Loucy (cell line): ENCODE measurements around the gene KDM4C.

Experiments
- H2AFZ ChIP-seq: fragments of 200-600 bp; sonication (generic); 2 replicates; pipeline ENCODE4 v1.6.0; 2016; ENCODE audit warnings: antibody characterized with exemption, mild to moderate bottlenecking, low read length, moderate library complexity
- H3F3A ChIP-seq: fragments of 200-600 bp; 2 replicates; pipeline ENCODE4 v1.6.0; 2016; ENCODE audit warnings: antibody characterized with exemption, low read depth, mild to moderate bottlenecking
- H3K27me3 ChIP-seq: fragments of 200-600 bp; sonication (generic); 2 replicates; pipeline ENCODE4 v1.6.1; 2014; ENCODE audit warnings: low read length, mild to moderate bottlenecking; ENCODE audit not compliant: insufficient read depth, poor library complexity, severe bottlenecking
- H3K36me3 ChIP-seq: fragments of 200-600 bp; sonication (generic); 2 replicates; pipeline ENCODE4 v1.6.1; 2016; ENCODE audit warnings: low read length; ENCODE audit not compliant: insufficient read depth
- H3K4me1 ChIP-seq: fragments of 200-600 bp; sonication (generic); 2 replicates; pipeline ENCODE4 v1.5.1; 2014; ENCODE audit warnings: low read length, mild to moderate bottlenecking; ENCODE audit not compliant: insufficient read depth, poor library complexity, severe bottlenecking
- H3K4me2 ChIP-seq: fragments of 200-600 bp; sonication (generic); 2 replicates; pipeline ENCODE4 v1.6.0; 2014; ENCODE audit warnings: antibody characterized with exemption, low read length, low read depth, mild to moderate bottlenecking; ENCODE audit not compliant: poor library complexity, severe bottlenecking
- H3K4me3 ChIP-seq: fragments of 200-600 bp; sonication (generic); 2 replicates; pipeline ENCODE4 v1.5.1; 2014; ENCODE audit warnings: low read length, mild to moderate bottlenecking, mixed read lengths; ENCODE audit not compliant: poor library complexity, severe bottlenecking
- H3K79me2 ChIP-seq: fragments of 200-600 bp; sonication (generic); 2 replicates; pipeline ENCODE4 v1.6.1; 2014; ENCODE audit warnings: low read length; ENCODE audit not compliant: insufficient read depth
- H3K9ac ChIP-seq: fragments of 200-600 bp; sonication (generic); 2 replicates; pipeline ENCODE4 v1.6.0; 2014; ENCODE audit warnings: mild to moderate bottlenecking, low read depth, low read length, moderate library complexity; ENCODE audit not compliant: poor library complexity, severe bottlenecking
- H3K9me2 ChIP-seq: fragments of 200-600 bp; sonication (generic); replicated peaks from 2 replicates; pipeline ENCODE4 v1.6.1; 2016; ENCODE audit warnings: low read depth, low read length, mixed read lengths
- H3K9me3 ChIP-seq: fragments of 200-600 bp; sonication (generic); 2 replicates; pipeline ENCODE4 v1.6.1; 2014; ENCODE audit warnings: mild to moderate bottlenecking, antibody characterized with exemption, low read length, low read depth; ENCODE audit not compliant: insufficient read depth
- H4K20me1 ChIP-seq: fragments of 200-600 bp; sonication (generic); 2 replicates; pipeline ENCODE4 v1.6.0; 2014; ENCODE audit warnings: antibody characterized with exemption, low read length, mild to moderate bottlenecking; ENCODE audit not compliant: insufficient read depth, poor library complexity, severe bottlenecking
- EZH2phosphoT487 ChIP-seq: fragments of 200-600 bp; IDR thresholded peaks from 2 replicates; pipeline ENCODE4 v1.6.1; 2018; ENCODE audit warnings: antibody characterized with exemption, mild to moderate bottlenecking, moderate library complexity, borderline replicate concordance
- TF ChIP-seq, protein P1 (sequence below): fragments of 200-600 bp; sonication (generic); conservative IDR thresholded peaks from 2 replicates; pipeline ENCODE4 v1.5.1; 2014; ENCODE audit warnings: mild to moderate bottlenecking, antibody characterized with exemption, low read length

KDM4C gene

DNA sequence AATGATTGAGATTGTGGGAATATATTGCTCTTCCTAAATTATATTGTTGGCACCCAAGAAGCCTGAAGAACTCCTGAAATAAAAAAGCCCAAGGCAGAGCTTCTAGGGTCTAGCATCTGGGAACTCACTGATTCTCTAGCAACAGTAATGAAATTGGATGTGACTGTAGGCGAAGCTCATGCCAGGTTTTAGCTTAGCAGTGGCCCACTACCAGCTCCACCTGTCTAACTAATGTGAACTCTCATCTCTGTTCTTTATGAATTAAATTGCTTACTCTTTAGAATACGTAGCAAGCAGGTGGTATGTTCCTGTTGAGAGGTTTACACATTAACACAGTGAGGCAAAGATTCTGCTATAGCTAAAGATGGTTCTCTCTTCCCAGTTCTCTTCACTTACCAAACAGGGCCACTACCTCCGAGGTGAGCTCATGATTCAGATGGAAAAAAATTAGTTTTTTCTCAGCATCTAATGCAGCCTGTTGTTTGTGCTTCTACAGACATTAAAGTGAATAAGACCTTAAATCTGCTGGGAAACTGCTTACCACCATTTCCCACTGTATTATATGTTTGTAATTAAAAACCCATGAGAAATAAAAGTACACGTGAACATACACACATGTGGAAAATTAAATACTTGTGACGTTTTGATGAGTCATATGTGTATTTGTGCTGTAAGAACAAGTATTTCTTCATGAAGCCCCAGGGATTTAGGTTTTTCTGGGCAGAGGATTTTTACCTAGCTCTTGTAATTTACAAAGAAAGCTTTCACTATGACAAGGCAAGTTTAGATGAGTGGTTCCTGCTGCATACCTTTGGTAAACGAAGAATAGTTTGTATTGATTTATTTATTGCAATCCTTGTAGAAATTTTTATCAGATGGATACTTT, 360.1 kb downstream of the KDM4C start:
- H4K20me1 ChIP-seq = no peaks in the 10 kb centered on the region

DNA sequence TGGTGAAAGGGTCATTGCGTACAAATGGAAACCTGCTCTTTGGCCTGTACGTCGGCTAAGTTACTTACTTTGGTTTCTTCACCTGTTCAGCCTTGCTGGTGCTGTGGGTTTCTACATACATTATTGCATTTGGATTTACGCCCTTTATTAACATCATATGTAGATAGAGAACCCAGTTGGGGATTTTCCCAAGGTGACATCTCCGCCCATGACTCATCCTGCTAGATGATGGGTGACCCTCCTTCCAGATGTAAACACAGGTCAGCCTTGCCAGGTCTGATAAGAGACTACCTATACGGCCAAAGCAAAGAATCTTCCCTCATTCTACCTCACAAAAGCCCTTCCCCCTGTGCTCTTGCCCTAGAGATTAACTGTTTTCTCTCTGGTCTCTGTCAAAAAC, 360.9 kb downstream of the KDM4C start:
- Histone ChIP-seq H3K9me2 (no peaks in the 10 kb centered on the region), H3K4me2 (no peak overlapping the region), H4K20me1 (no peaks in the 10 kb centered on the region), H3K4me1 (peaks cover 19% of the 10 kb centered on the region), H3K9me3 (no peaks in the 10 kb centered on the region), H3K27me3 (no peaks in the 10 kb centered on the region), H3F3A (no peaks in the 10 kb centered on the region), H3K4me3 (no peak overlapping the region), H3K36me3 (no peaks in the 10 kb centered on the region; the same call in 1 of the 2 replicates), H2AFZ (no peak overlapping the region), H3K79me2 (no peaks in the 10 kb centered on the region), H3K9ac (no peak overlapping the region)
- TF ChIP-seq, protein P1, sequence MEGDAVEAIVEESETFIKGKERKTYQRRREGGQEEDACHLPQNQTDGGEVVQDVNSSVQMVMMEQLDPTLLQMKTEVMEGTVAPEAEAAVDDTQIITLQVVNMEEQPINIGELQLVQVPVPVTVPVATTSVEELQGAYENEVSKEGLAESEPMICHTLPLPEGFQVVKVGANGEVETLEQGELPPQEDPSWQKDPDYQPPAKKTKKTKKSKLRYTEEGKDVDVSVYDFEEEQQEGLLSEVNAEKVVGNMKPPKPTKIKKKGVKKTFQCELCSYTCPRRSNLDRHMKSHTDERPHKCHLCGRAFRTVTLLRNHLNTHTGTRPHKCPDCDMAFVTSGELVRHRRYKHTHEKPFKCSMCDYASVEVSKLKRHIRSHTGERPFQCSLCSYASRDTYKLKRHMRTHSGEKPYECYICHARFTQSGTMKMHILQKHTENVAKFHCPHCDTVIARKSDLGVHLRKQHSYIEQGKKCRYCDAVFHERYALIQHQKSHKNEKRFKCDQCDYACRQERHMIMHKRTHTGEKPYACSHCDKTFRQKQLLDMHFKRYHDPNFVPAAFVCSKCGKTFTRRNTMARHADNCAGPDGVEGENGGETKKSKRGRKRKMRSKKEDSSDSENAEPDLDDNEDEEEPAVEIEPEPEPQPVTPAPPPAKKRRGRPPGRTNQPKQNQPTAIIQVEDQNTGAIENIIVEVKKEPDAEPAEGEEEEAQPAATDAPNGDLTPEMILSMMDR = no peak
- no peak for TF ChIP-seq EZH2phosphoT487

More for the DNA sequence above, 360.1 kb downstream of the KDM4C start:
- H3K4me2 ChIP-seq = no peak overlapping the region
- H3K9me3 ChIP-seq = no peaks in the 10 kb centered on the region
- H3K9me2 ChIP-seq = no peaks in the 10 kb centered on the region
- H3K79me2 ChIP-seq = no peaks in the 10 kb centered on the region
- no peak overlapping the region for H3K4me3 ChIP-seq
- H3K9ac ChIP-seq = no peak overlapping the region
- no peaks in the 10 kb centered on the region; the same call in 1 of the 2 replicates for H3K36me3 ChIP-seq
- H3K27me3 ChIP-seq = no peaks in the 10 kb centered on the region
- H3F3A ChIP-seq = no peaks in the 10 kb centered on the region
- no peak overlapping the region for H2AFZ ChIP-seq
- no peak for TF ChIP-seq EZH2phosphoT487
- TF ChIP-seq, protein P1 = no peak
- peaks cover 19% of the 10 kb centered on the region for H3K4me1 ChIP-seq

DNA sequence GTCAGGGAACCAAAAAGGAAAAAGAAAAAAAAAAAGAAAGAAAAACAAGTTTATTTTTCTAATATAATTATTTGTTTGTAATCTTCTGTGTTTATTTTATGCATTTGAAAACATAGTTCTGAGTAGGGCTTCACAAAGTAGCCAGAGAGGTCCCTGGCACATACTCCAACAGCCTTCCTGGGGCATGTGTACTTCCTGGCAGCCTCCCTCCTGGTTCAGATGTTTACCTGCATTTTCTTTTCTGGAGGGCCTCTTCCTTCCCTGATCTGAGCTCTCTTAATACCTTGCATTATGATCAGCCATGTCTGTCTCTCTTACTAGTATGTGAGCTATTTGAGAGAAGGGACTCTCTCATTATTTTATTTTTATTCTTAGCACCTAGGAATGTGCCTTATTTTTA, 361.8 kb downstream of the KDM4C start:
- no peaks in the 10 kb centered on the region for H3K79me2 ChIP-seq
- H2AFZ ChIP-seq = no peak overlapping the region
- no peaks in the 10 kb centered on the region for H3K27me3 ChIP-seq
- H3K9ac ChIP-seq = no peak overlapping the region
- H3K9me3 ChIP-seq = no peaks in the 10 kb centered on the region
- peaks cover 19% of the 10 kb centered on the region for H3K4me1 ChIP-seq
- no peaks in the 10 kb centered on the region for H3K9me2 ChIP-seq
- no peaks in the 10 kb centered on the region for H4K20me1 ChIP-seq
- no peaks in the 10 kb centered on the region for H3K36me3 ChIP-seq
- H3F3A ChIP-seq = no peaks in the 10 kb centered on the region
- TF ChIP-seq EZH2phosphoT487 = no peak
- TF ChIP-seq, protein P1 = no peak
- no peak overlapping the region for H3K4me2 ChIP-seq
- H3K4me3 ChIP-seq = no peak overlapping the region
